Stimulated activated effector memory CD8-positive, alpha-beta T cell treated with anti-CD3 and anti-CD28 coated beads, Interleukin-12 subunit alpha, Interleukin-12 subunit beta, amount 100 ng/mL, for 72 hours (primary cell): Measurements from ENCODE around the gene FOXD4L1.
"Not testable (repeated sequence)": the region's sequence is repeated elsewhere in the genome, so short reads cannot be mapped to it uniquely, and the experiment has no call there.

ENCODE experiments used
- ATAC-seq: fragments of 150-1000 bp; cut with Tn5 transposase; 2 replicates; pipeline ENCODE4 v1.10.0; 2021
- DNase-seq, 2 donors: peaks; one replicate each; pipeline ENCODE4 v3.0.0; 2021 to 2022; ENCODE audit warnings: low spot score in 2 of 2
- H3K27ac Mint-ChIP-seq: one replicate; pipeline ENCODE4 v1.8.0; 2022; ENCODE audit warnings: mild to moderate bottlenecking, mixed read lengths
- H3K36me3 Mint-ChIP-seq: one replicate; pipeline ENCODE4 v1.8.0; 2022; ENCODE audit warnings: mild to moderate bottlenecking, mixed read lengths
- H3K4me1 Mint-ChIP-seq: one replicate; pipeline ENCODE4 v1.8.0; 2022; ENCODE audit warnings: mixed read lengths
- H3K4me3 Mint-ChIP-seq: one replicate; pipeline ENCODE4 v1.8.0; 2022; ENCODE audit warnings: mild to moderate bottlenecking, mixed read lengths
- H3K9me3 Mint-ChIP-seq: one replicate; pipeline ENCODE4 v1.8.0; 2022; ENCODE audit warnings: mixed read lengths

Gene FOXD4L1

GRCh38 chr2:113498365-113498764 lies at the start of gene FOXD4L1:
FOXD4L1 (plus strand) TSS chr2:113498665; CDS start chr2:113499257, 592 bp downstream.
- H3K4me1 Mint-ChIP-seq, H3K27ac Mint-ChIP-seq, DNase-seq, ATAC-seq, H3K36me3 Mint-ChIP-seq, H3K9me3 Mint-ChIP-seq: not testable (repeated sequence)
- peak within 1 kb of the TSS; percentile 47 for H3K4me3 Mint-ChIP-seq

- H3K4me3 Mint-ChIP-seq, DNase-seq, ATAC-seq, H3K27ac Mint-ChIP-seq, H3K4me1 Mint-ChIP-seq, H3K9me3 Mint-ChIP-seq: not testable (repeated sequence)
- H3K36me3 Mint-ChIP-seq = peaks cover 12% of the 10 kb centered on the region
Measured at GRCh38 chr2:113465770-113466169, 32.7 kb upstream of the FOXD4L1 start.

GRCh38 chr2:113476688-113477368 lies 21.6 kb upstream of the FOXD4L1 start:
- not testable (repeated sequence) for H3K27ac Mint-ChIP-seq, DNase-seq, H3K9me3 Mint-ChIP-seq, H3K4me1 Mint-ChIP-seq, ATAC-seq, H3K36me3 Mint-ChIP-seq, H3K4me3 Mint-ChIP-seq

GRCh38 chr2:113496527-113496926 lies 1.9 kb upstream of the FOXD4L1 start:
- not testable (repeated sequence) for H3K27ac Mint-ChIP-seq, ATAC-seq, DNase-seq, H3K9me3 Mint-ChIP-seq, H3K4me3 Mint-ChIP-seq, H3K4me1 Mint-ChIP-seq, H3K36me3 Mint-ChIP-seq

GRCh38 chr2:113499019-113499885 lies 787 bp downstream of the FOXD4L1 start:
- not testable (repeated sequence) for ATAC-seq, H3K36me3 Mint-ChIP-seq, H3K4me1 Mint-ChIP-seq, H3K9me3 Mint-ChIP-seq, H3K27ac Mint-ChIP-seq
- DNase-seq = peak in 1 of 2 donors; percentile 61
- H3K4me3 Mint-ChIP-seq = peak overlapping the region; percentile 47

- not testable (repeated sequence) for H3K9me3 Mint-ChIP-seq, H3K27ac Mint-ChIP-seq, DNase-seq, H3K36me3 Mint-ChIP-seq, ATAC-seq, H3K4me1 Mint-ChIP-seq
- peak overlapping the region; percentile 47 for H3K4me3 Mint-ChIP-seq
Measured at GRCh38 chr2:113499886-113500722, 1.6 kb downstream of the FOXD4L1 start.

GRCh38 chr2:113500723-113501038 lies 2.2 kb downstream of the FOXD4L1 start:
- not testable (repeated sequence) for H3K9me3 Mint-ChIP-seq, ATAC-seq, H3K27ac Mint-ChIP-seq, H3K4me1 Mint-ChIP-seq, DNase-seq, H3K36me3 Mint-ChIP-seq
- H3K4me3 Mint-ChIP-seq = peak overlapping the region; percentile 47

GRCh38 chr2:113502216-113503093 lies 4.0 kb downstream of the FOXD4L1 start:
- not testable (repeated sequence) for H3K27ac Mint-ChIP-seq, H3K4me1 Mint-ChIP-seq, DNase-seq, H3K9me3 Mint-ChIP-seq, H3K36me3 Mint-ChIP-seq
- H3K4me3 Mint-ChIP-seq = peak overlapping the region; percentile 64
- ATAC-seq = peak; percentile 20

- H3K4me1 Mint-ChIP-seq, H3K9me3 Mint-ChIP-seq, H3K27ac Mint-ChIP-seq, H3K36me3 Mint-ChIP-seq: not testable (repeated sequence)
- ATAC-seq = peak; percentile 88
- peak overlapping the region; percentile 64 for H3K4me3 Mint-ChIP-seq
- DNase-seq = peak in 1 of 2 donors; percentile 69
Measured at GRCh38 chr2:113503094-113504042, 4.9 kb downstream of the FOXD4L1 start.

GRCh38 chr2:113504081-113504480 lies 5.6 kb downstream of the FOXD4L1 start:
- not testable (repeated sequence) for H3K27ac Mint-ChIP-seq, H3K36me3 Mint-ChIP-seq, ATAC-seq, H3K9me3 Mint-ChIP-seq, H3K4me1 Mint-ChIP-seq, DNase-seq
- peak overlapping the region; percentile 64 for H3K4me3 Mint-ChIP-seq

GRCh38 chr2:113507394-113508140 lies 9.1 kb downstream of the FOXD4L1 start:
- H3K4me1 Mint-ChIP-seq, H3K4me3 Mint-ChIP-seq, DNase-seq, H3K27ac Mint-ChIP-seq, H3K9me3 Mint-ChIP-seq, H3K36me3 Mint-ChIP-seq: not testable (repeated sequence)
- ATAC-seq = peak; percentile 20

GRCh38 chr2:113508187-113508586 lies 9.7 kb downstream of the FOXD4L1 start:
- ATAC-seq = peak; percentile 26
- not testable (repeated sequence) for DNase-seq

GRCh38 chr2:113510913-113511312 lies 12.4 kb downstream of the FOXD4L1 start:
- H3K4me1 Mint-ChIP-seq, H3K27ac Mint-ChIP-seq, H3K4me3 Mint-ChIP-seq, ATAC-seq, H3K36me3 Mint-ChIP-seq, H3K9me3 Mint-ChIP-seq, DNase-seq: not testable (repeated sequence)

More at GRCh38 chr2:113508187-113508586, 9.7 kb downstream of the FOXD4L1 start:
- H3K9me3 Mint-ChIP-seq, H3K36me3 Mint-ChIP-seq, H3K27ac Mint-ChIP-seq, H3K4me3 Mint-ChIP-seq, H3K4me1 Mint-ChIP-seq: not testable (repeated sequence)
